GM23338 (cell line): Measurements from ENCODE around the gene ADGRF1. TPM values are rescaled to one million over a fixed set of nuclear protein-coding genes. Genes with fewer than 3 reads are reported as not detected.

Experiments used
- ATAC-seq: fragments of 200-7000 bp; cut with Tn5 transposase; 3 replicates; pipeline ENCODE4 v1.9.1; 2020
- DNase-seq: peaks from one replicate; pipeline ENCODE4 v3.0.0-alpha.2; 2015; ENCODE audit warnings: low spot score
- H2AFZ ChIP-seq: fragments of 200-600 bp; sonication (generic); 2 replicates; pipeline ENCODE4 v1.8.0; 2016; ENCODE audit warnings: antibody characterized with exemption, mild to moderate bottlenecking, moderate library complexity
- H3F3A ChIP-seq: fragments of 200-600 bp; sonication (generic); replicated peaks from 2 replicates; pipeline ENCODE4 v1.8.0; 2017; ENCODE audit warnings: antibody characterized with exemption, mixed run types, low read depth
- H3K27ac ChIP-seq: fragments of 200-600 bp; sonication (generic); 2 replicates; pipeline ENCODE4 v1.6.1; 2016; ENCODE audit warnings: low read depth
- H3K27me3 ChIP-seq: fragments of 200-600 bp; sonication (generic); 2 replicates; pipeline ENCODE4 v1.8.0; 2016; ENCODE audit warnings: mild to moderate bottlenecking, mixed run types, moderate library complexity; ENCODE audit not compliant: insufficient read depth
- H3K36me3 ChIP-seq: fragments of 200-600 bp; sonication (generic); 2 replicates; pipeline ENCODE4 v1.8.0; 2016; ENCODE audit warnings: mild to moderate bottlenecking; ENCODE audit not compliant: insufficient read depth
- H3K4me1 ChIP-seq: fragments of 200-600 bp; sonication (generic); 2 replicates; pipeline ENCODE4 v1.8.0; 2016; ENCODE audit warnings: mild to moderate bottlenecking, moderate library complexity; ENCODE audit not compliant: insufficient read depth
- H3K4me2 ChIP-seq: fragments of 200-600 bp; sonication (generic); 2 replicates; pipeline ENCODE4 v1.7.1; 2017; ENCODE audit warnings: mixed run types
- H3K4me3 ChIP-seq: fragments of 200-600 bp; sonication (generic); 2 replicates; pipeline ENCODE4 v1.6.1; 2016; ENCODE audit warnings: mixed run types
- H3K79me2 ChIP-seq: fragments of 200-600 bp; sonication (generic); replicated peaks from 2 replicates; pipeline ENCODE4 v1.8.0; 2017; ENCODE audit warnings: mild to moderate bottlenecking; ENCODE audit not compliant: insufficient read depth
- H3K9me2 ChIP-seq: fragments of 200-600 bp; sonication (generic); 2 replicates; pipeline ENCODE4 v1.8.0; 2017; ENCODE audit not compliant: insufficient read depth
- H4K20me1 ChIP-seq: fragments of 200-600 bp; sonication (generic); replicated peaks from 2 replicates; pipeline ENCODE4 v1.8.0; 2017; ENCODE audit warnings: mild to moderate bottlenecking; ENCODE audit not compliant: insufficient read depth
- H3K27ac Mint-ChIP-seq: 2 replicates; pipeline ENCODE4 v1.8.0; 2020; ENCODE audit warnings: inconsistent platforms, mild to moderate bottlenecking, moderate library complexity, mixed read lengths
- H3K27me3 Mint-ChIP-seq: 3 replicates; pipeline ENCODE4 v1.8.0; 2022; ENCODE audit warnings: low read depth, mild to moderate bottlenecking, moderate library complexity, mixed read lengths, inconsistent platforms; ENCODE audit not compliant: insufficient read depth, poor library complexity
- H3K36me3 Mint-ChIP-seq: 3 replicates; pipeline ENCODE4 v1.8.0; 2021; ENCODE audit warnings: low read depth, mild to moderate bottlenecking, inconsistent platforms, moderate library complexity, mixed read lengths
- H3K4me1 Mint-ChIP-seq: 3 replicates; pipeline ENCODE4 v1.8.0; 2020; ENCODE audit warnings: mild to moderate bottlenecking, inconsistent platforms, mixed read lengths
- H3K4me3 Mint-ChIP-seq: 3 replicates; pipeline ENCODE4 v1.8.0; 2021; ENCODE audit warnings: moderate library complexity, mild to moderate bottlenecking, inconsistent platforms, mixed read lengths
- H3K9me3 Mint-ChIP-seq: 3 replicates; pipeline ENCODE4 v1.8.0; 2020; ENCODE audit warnings: moderate library complexity, mild to moderate bottlenecking, inconsistent platforms, mixed read lengths
- CREB1 ChIP-seq: fragments of 250-450 bp; sonication (Bioruptor Pico); IDR thresholded peaks from 2 replicates; pipeline ENCODE4 v1.5.0; 2020; ENCODE audit warnings: low read depth, mild to moderate bottlenecking, moderate library complexity
- CTCF ChIP-seq, 2 experiments: fragments of 200-600 bp in 1 of 2; sonication (generic) in 1 of 2; conservative IDR thresholded peaks; 2 replicates each; pipeline versions ENCODE4 v1.5.1 to v1.6.1; 2016 to 2017; ENCODE audit warnings: antibody characterized with exemption in 2 of 2, low read depth in 2 of 2, mild to moderate bottlenecking in 2 of 2, moderate library complexity in 1 of 2
- EZH2phosphoT487 ChIP-seq: fragments of 200-600 bp; sonication (generic); IDR thresholded peaks from one replicate; pipeline ENCODE4 v1.8.1; 2018; ENCODE audit warnings: antibody characterized with exemption; ENCODE audit not compliant: unreplicated experiment
- JUNB ChIP-seq: IDR thresholded peaks from one replicate; pipeline ENCODE4 v1.6.1; 2016; ENCODE audit warnings: antibody characterized with exemption; ENCODE audit not compliant: unreplicated experiment
- NANOG ChIP-seq: IDR thresholded peaks from 2 replicates; pipeline ENCODE4 v1.6.1; 2016; ENCODE audit warnings: antibody characterized with exemption, borderline replicate concordance
- POLR2AphosphoS5 ChIP-seq: IDR thresholded peaks from 2 replicates; pipeline ENCODE4 v1.6.1; 2016; ENCODE audit warnings: antibody characterized with exemption, low read depth
- REST ChIP-seq: IDR thresholded peaks from one replicate; pipeline ENCODE4 v1.6.1; 2018; ENCODE audit warnings: antibody characterized with exemption; ENCODE audit not compliant: unreplicated experiment
- STAT1 ChIP-seq: IDR thresholded peaks from one replicate; pipeline ENCODE4 v1.6.1; 2016; ENCODE audit warnings: antibody characterized with exemption; ENCODE audit not compliant: unreplicated experiment
- ZNF114 ChIP-seq: fragments of 250-450 bp; sonication (Bioruptor Pico); IDR thresholded peaks from 2 replicates; pipeline ENCODE4 v1.5.0; 2020; ENCODE audit warnings: mild to moderate bottlenecking, moderate library complexity
- ZNF331 ChIP-seq: fragments of 250-450 bp; sonication (Bioruptor Pico); IDR thresholded peaks from 2 replicates; pipeline ENCODE4 v1.5.0; 2020; ENCODE audit warnings: low read depth, mild to moderate bottlenecking, moderate library complexity
- polyA plus RNA-seq: library from polyadenylated mRNA; unstranded; fragments of >200 nt; fragmentation: Nextera tagmentation; extraction: Ambion mirVana; gene quantifications from 2 replicates; pipeline ENCODE4 v1.2.1, GENCODE V29; 2016
- total RNA-seq: library from RNA; depleted of rRNA; stranded (reverse); fragments of >200 nt; shearing (Covaris generic); gene quantifications from 2 replicates; pipeline ENCODE4 v1.2.3, GENCODE V29; 2014
- TF ChIP-seq, protein P1 (sequence below): IDR thresholded peaks from 2 replicates; pipeline ENCODE4 v1.6.1; 2016; ENCODE audit warnings: antibody characterized with exemption

The ADGRF1 gene
- total and polyA plus RNA-seq, 2 experiments from 2014 or later, result not detected

DNA sequence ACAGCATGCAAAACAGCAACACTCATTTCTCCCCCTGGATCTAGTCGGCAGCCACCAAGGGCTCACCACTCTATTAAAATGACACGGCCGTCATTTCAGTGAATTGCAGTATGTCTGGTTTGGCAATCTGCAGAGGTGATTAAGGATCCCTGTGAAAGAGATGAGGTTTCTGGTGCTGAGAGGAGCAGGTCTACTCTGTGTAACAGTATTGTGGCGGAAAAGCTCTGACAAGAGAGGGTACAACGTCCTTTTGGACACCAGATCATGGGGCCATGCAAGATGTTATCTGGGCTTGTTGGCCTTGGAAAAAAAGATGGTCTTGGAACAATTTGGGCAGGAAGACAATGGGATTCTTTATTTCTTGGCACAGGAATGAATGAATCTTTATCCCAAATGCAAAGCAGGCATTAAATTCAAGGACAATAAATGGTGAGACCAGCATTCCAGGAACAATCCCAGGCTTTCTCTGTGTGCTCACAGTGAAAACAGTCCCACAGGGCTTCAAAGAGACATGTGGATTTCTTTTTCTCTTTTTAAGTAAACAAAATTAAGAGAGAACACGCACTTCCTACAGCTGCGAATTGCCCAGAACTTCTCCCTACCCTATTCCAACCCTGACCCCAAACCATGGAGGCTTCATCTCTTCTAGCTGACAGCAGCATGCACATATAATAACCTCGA is 33.7 kb upstream of the ADGRF1 start (continued):
- TF ChIP-seq, protein P1, sequence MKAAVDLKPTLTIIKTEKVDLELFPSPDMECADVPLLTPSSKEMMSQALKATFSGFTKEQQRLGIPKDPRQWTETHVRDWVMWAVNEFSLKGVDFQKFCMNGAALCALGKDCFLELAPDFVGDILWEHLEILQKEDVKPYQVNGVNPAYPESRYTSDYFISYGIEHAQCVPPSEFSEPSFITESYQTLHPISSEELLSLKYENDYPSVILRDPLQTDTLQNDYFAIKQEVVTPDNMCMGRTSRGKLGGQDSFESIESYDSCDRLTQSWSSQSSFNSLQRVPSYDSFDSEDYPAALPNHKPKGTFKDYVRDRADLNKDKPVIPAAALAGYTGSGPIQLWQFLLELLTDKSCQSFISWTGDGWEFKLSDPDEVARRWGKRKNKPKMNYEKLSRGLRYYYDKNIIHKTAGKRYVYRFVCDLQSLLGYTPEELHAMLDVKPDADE, result no peak
- TF ChIP-seq ZNF331 (CRISPR knock-in tag), result no peak
- no peak for TF ChIP-seq POLR2AphosphoS5
- no peak for TF ChIP-seq STAT1
- no peak for TF ChIP-seq NANOG
- no peak for TF ChIP-seq CREB1 (CRISPR knock-in tag)
- no peak for TF ChIP-seq REST
- no peak for TF ChIP-seq CTCF (conservative IDR thresholded peaks at IDR 0.05; ENCODE audit: low read depth in 2 of 2)
- TF ChIP-seq EZH2phosphoT487, result no peak
- TF ChIP-seq ZNF114 (CRISPR knock-in tag), result no peak
- no peak for TF ChIP-seq JUNB

DNA sequence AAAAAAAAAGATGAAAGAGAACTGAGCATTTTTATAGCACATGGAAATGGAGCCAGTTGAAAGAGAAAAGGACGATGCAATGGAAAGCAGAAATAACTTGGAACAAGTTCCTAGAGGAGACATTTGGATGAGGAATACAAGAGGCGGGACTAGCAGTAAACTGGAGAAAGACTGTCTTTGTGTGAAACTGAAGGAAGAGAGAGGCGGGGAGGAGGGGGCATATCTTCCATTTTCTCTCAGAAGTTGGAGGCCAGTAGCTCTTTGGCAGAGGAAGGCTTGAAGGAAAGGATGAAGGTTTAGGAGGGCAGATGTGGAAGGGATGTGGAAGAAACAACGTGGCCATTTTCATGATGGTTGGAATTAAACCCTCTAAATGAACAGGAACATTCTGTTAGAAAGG is 33.0 kb upstream of the ADGRF1 start:
- no peak for ATAC-seq
- H3K4me3 Mint-ChIP-seq, result no peak overlapping the region
- Histone ChIP-seq H3K79me2 (no peaks in the 10 kb centered on the region), H3K4me2 (no peak overlapping the region), H2AFZ (0 out of 2 replicates have a peak overlapping the region, but pooled peaks have one; percentile 32), H3F3A (no peaks in the 10 kb centered on the region), H3K36me3 (no peaks in the 10 kb centered on the region), H3K4me3 (no peak overlapping the region), H3K4me1 (no peaks in the 10 kb centered on the region), H3K9me2 (peaks cover 9% of the 10 kb centered on the region; the same call in 1 of the 2 replicates), H3K27me3 (no peaks in the 10 kb centered on the region), H3K27ac (no peak overlapping the region), H4K20me1 (no peaks in the 10 kb centered on the region)
- no peak for DNase-seq
- H3K27ac Mint-ChIP-seq, result no peak overlapping the region
- H3K36me3 Mint-ChIP-seq, result no peaks in the 10 kb centered on the region
- H3K4me1 Mint-ChIP-seq, result peaks cover 4% of the 10 kb centered on the region; the same call in 1 of the 3 replicates
- H3K27me3 Mint-ChIP-seq, result no peaks in the 10 kb centered on the region
- no peaks in the 10 kb centered on the region for H3K9me3 Mint-ChIP-seq
- TF ChIP-seq ZNF331 (CRISPR knock-in tag) (no peak), STAT1 (no peak), ZNF114 (CRISPR knock-in tag) (no peak), CTCF (conservative IDR thresholded peaks at IDR 0.05; ENCODE audit: low read depth in 2 of 2) (no peak), POLR2AphosphoS5 (no peak), JUNB (no peak)
- TF ChIP-seq, protein P1, result no peak
